Neural progenitor cell (in vitro differentiated cells): ENCODE data around the gene MSI2. TPM values are rescaled to one million over a fixed set of nuclear protein-coding genes. Genes with fewer than 3 reads are reported as not detected.

Experiments used
- DNase-seq: peaks from one replicate; pipeline ENCODE4 v3.0.0-alpha.2; 2016; ENCODE audit warnings: low spot score
- H2AFZ ChIP-seq: fragments of 200-600 bp; sonication (generic); replicated peaks from 2 replicates; pipeline ENCODE4 v1.6.1; 2016; ENCODE audit warnings: antibody characterized with exemption
- H3F3A ChIP-seq: fragments of 200-600 bp; sonication (generic); 2 replicates; pipeline ENCODE4 v1.6.1; 2016; ENCODE audit warnings: antibody characterized with exemption, low read depth
- H3K27ac ChIP-seq: fragments of 200-600 bp; sonication (generic); 2 replicates; pipeline ENCODE4 v1.5.1; 2016; ENCODE audit warnings: mild to moderate bottlenecking
- H3K27me3 ChIP-seq: fragments of 200-600 bp; sonication (generic); 2 replicates; pipeline ENCODE4 v1.6.1; 2016; ENCODE audit warnings: mild to moderate bottlenecking, moderate library complexity
- H3K36me3 ChIP-seq: fragments of 200-600 bp; sonication (generic); 2 replicates; pipeline ENCODE4 v1.5.1; 2016
- H3K4me1 ChIP-seq: fragments of 200-600 bp; sonication (generic); 2 replicates; pipeline ENCODE4 v1.6.1; 2016; ENCODE audit warnings: mixed run types
- H3K4me2 ChIP-seq: fragments of 200-600 bp; sonication (generic); 2 replicates; pipeline ENCODE4 v1.6.1; 2016
- H3K4me3 ChIP-seq: fragments of 200-600 bp; sonication (generic); 2 replicates; pipeline ENCODE4 v1.5.1; 2016
- H3K79me2 ChIP-seq: fragments of 200-600 bp; sonication (generic); 2 replicates; pipeline ENCODE4 v1.6.1; 2016; ENCODE audit warnings: low read depth
- H3K9ac ChIP-seq: fragments of 200-600 bp; sonication (generic); 2 replicates; pipeline ENCODE4 v1.6.1; 2016
- H3K9me3 ChIP-seq: fragments of 200-600 bp; sonication (generic); 2 replicates; pipeline ENCODE4 v1.5.1; 2016; ENCODE audit warnings: low read depth
- H4K20me1 ChIP-seq: fragments of 200-600 bp; sonication (generic); 2 replicates; pipeline ENCODE4 v1.6.1; 2016; ENCODE audit warnings: low read depth
- H3K27ac Mint-ChIP-seq: 3 replicates; pipeline ENCODE4 v1.8.0; 2021; ENCODE audit warnings: mixed read lengths
- H3K27me3 Mint-ChIP-seq: 2 replicates; pipeline ENCODE4 v1.8.0; 2022; ENCODE audit warnings: low read depth, mild to moderate bottlenecking, inconsistent platforms, moderate library complexity, mixed read lengths; ENCODE audit not compliant: insufficient read depth
- H3K36me3 Mint-ChIP-seq: 3 replicates; pipeline ENCODE4 v1.8.0; 2021; ENCODE audit warnings: mixed read lengths
- H3K4me1 Mint-ChIP-seq: 3 replicates; pipeline ENCODE4 v1.8.0; 2021; ENCODE audit warnings: mixed read lengths
- H3K4me3 Mint-ChIP-seq: 3 replicates; pipeline ENCODE4 v1.8.0; 2021; ENCODE audit warnings: mild to moderate bottlenecking, moderate library complexity, mixed read lengths
- H3K9me3 Mint-ChIP-seq: 3 replicates; pipeline ENCODE4 v1.8.0; 2020; ENCODE audit warnings: mixed read lengths
- EZH2 ChIP-seq: fragments of 200-600 bp; sonication (generic); IDR thresholded peaks from 2 replicates; pipeline ENCODE4 v1.6.1; 2017; ENCODE audit warnings: antibody characterized with exemption, mild to moderate bottlenecking, moderate library complexity
- EZH2phosphoT487 ChIP-seq: fragments of 200-600 bp; sonication (generic); IDR thresholded peaks from 2 replicates; pipeline ENCODE4 v1.6.1; 2017; ENCODE audit warnings: antibody characterized with exemption
- total RNA-seq: library from RNA; depleted of rRNA; stranded (reverse); fragments of >200 nt; gene quantifications from 2 replicates; pipeline ENCODE4 v1.2.3, GENCODE V29; 2015; ENCODE audit warnings: low replicate concordance
- TF ChIP-seq, protein P1 (sequence below): fragments of 200-600 bp; sonication (generic); IDR thresholded peaks from 2 replicates; pipeline ENCODE4 v1.5.1; 2017; ENCODE audit warnings: antibody characterized with exemption, mild to moderate bottlenecking

MSI2 gene
- total RNA-seq, 1 donor from 2014 or later = 96.9 TPM

DNA sequence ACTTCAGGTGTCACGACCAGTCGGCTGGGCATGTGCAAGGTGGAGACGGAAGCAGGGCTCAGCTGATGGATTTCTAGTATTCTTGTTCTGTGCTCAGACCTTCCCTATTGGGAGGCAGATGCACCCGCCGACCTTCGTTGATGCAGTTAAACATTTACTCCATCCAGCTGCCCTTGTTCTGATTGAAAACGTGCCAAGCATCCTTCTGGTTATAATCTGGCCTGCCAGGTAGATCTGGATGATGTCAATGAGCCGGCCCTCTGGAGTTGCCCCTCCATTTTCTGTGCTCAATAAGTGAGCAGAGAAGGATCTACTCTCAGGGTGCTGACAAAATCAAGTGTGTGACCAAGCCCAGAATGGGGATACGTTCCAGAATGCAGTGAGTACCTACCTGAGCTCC, 450.4 kb downstream of the MSI2 start:
- Histone ChIP-seq H3K9ac (no peak overlapping the region), H3K27ac (no peak overlapping the region), H3K36me3 (no peaks in the 10 kb centered on the region), H3K4me2 (no peak overlapping the region), H4K20me1 (no peaks in the 10 kb centered on the region), H3K9me3 (no peaks in the 10 kb centered on the region), H3K4me3 (no peak overlapping the region), H3F3A (peaks cover 21% of the 10 kb centered on the region), H3K79me2 (no peaks in the 10 kb centered on the region), H3K4me1 (peaks cover 15% of the 10 kb centered on the region), H3K27me3 (peaks cover 11% of the 10 kb centered on the region), H2AFZ (no peak overlapping the region)
- H3K36me3 Mint-ChIP-seq = no peaks in the 10 kb centered on the region
- no peak overlapping the region for H3K27ac Mint-ChIP-seq
- DNase-seq = no peak
- TF ChIP-seq EZH2 = no peak
- TF ChIP-seq, protein P1, sequence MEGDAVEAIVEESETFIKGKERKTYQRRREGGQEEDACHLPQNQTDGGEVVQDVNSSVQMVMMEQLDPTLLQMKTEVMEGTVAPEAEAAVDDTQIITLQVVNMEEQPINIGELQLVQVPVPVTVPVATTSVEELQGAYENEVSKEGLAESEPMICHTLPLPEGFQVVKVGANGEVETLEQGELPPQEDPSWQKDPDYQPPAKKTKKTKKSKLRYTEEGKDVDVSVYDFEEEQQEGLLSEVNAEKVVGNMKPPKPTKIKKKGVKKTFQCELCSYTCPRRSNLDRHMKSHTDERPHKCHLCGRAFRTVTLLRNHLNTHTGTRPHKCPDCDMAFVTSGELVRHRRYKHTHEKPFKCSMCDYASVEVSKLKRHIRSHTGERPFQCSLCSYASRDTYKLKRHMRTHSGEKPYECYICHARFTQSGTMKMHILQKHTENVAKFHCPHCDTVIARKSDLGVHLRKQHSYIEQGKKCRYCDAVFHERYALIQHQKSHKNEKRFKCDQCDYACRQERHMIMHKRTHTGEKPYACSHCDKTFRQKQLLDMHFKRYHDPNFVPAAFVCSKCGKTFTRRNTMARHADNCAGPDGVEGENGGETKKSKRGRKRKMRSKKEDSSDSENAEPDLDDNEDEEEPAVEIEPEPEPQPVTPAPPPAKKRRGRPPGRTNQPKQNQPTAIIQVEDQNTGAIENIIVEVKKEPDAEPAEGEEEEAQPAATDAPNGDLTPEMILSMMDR = no peak
- no peak for TF ChIP-seq EZH2phosphoT487
- no peaks in the 10 kb centered on the region for H3K9me3 Mint-ChIP-seq
- peak overlapping the region; percentile 34 for H3K4me3 Mint-ChIP-seq
- peaks cover 11% of the 10 kb centered on the region for H3K27me3 Mint-ChIP-seq
- H3K4me1 Mint-ChIP-seq = peaks cover 35% of the 10 kb centered on the region

DNA sequence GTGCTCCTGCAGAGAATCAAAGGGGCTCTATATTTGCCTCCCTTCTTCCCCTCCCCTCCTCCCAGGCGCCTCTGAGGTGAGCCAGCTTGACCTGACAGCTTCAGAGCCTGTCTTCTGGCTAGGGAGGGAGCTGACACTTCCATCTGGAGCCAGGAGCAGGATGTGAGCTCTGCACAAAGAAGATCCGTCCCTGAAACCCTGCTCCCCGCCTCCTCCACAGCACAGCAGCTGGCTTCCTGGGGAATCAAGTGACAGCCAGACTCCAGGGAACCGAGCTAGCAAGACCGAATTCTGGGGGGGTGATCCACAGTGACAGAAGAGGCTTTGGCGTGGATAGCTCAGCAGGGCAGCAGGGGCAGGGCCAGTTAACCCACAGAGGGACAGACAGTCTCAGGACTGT, 451.6 kb downstream of the MSI2 start:
- peak overlapping the region; percentile 52 for H2AFZ ChIP-seq
- H4K20me1 ChIP-seq = no peaks in the 10 kb centered on the region
- H3K9me3 ChIP-seq = no peaks in the 10 kb centered on the region
- H3K79me2 ChIP-seq = no peaks in the 10 kb centered on the region
- peaks cover 21% of the 10 kb centered on the region for H3K27me3 ChIP-seq
- Mint-ChIP-seq H3K36me3 (no peaks in the 10 kb centered on the region), H3K27ac (peak overlapping the region; percentile 91), H3K27me3 (peaks cover 11% of the 10 kb centered on the region), H3K9me3 (no peaks in the 10 kb centered on the region), H3K4me1 (peaks cover 35% of the 10 kb centered on the region), H3K4me3 (peak overlapping the region; percentile 57)
- H3K27ac ChIP-seq = no peak overlapping the region
- H3F3A ChIP-seq = peaks cover 21% of the 10 kb centered on the region
- DNase-seq = peak; percentile 71
- H3K4me1 ChIP-seq = peaks cover 15% of the 10 kb centered on the region
- H3K4me3 ChIP-seq = peak overlapping the region; percentile 31
- TF ChIP-seq, protein P1 = no peak
- no peak for TF ChIP-seq EZH2
- H3K4me2 ChIP-seq = peak overlapping the region; percentile 69
- no peak overlapping the region for H3K9ac ChIP-seq
- H3K36me3 ChIP-seq = no peaks in the 10 kb centered on the region

DNA sequence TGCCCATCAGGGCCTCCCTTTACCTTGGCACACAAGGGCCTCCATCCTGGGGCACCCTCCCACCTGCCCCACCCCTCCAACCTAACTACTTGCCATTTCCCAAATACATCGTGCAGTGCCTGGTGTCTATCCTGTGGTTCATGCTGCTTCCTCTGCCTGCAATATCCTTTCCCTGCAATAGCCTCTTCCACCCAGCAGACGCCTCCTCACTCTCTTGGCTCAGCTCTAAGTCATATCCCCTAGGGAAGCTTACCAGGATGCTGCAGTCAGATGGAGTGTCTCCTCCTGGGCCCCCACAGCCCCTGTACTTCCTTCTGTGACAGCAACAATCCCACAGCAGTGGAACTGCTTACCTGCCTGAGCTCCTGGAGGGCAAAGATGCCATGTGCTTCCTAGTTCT, 452.1 kb downstream of the MSI2 start:
- Histone ChIP-seq H3K27ac (no peak overlapping the region), H3K79me2 (no peaks in the 10 kb centered on the region), H3K4me2 (peak overlapping the region; percentile 69), H4K20me1 (no peaks in the 10 kb centered on the region), H3F3A (peaks cover 21% of the 10 kb centered on the region), H3K9ac (no peak overlapping the region), H2AFZ (peak overlapping the region; percentile 52), H3K4me3 (peak overlapping the region; percentile 31), H3K36me3 (no peaks in the 10 kb centered on the region), H3K27me3 (peaks cover 26% of the 10 kb centered on the region), H3K9me3 (no peaks in the 10 kb centered on the region), H3K4me1 (peaks cover 15% of the 10 kb centered on the region)
- no peaks in the 10 kb centered on the region for H3K36me3 Mint-ChIP-seq
- DNase-seq = no peak
- no peaks in the 10 kb centered on the region for H3K9me3 Mint-ChIP-seq
- peak overlapping the region; percentile 57 for H3K4me3 Mint-ChIP-seq
- TF ChIP-seq EZH2phosphoT487 (no peak), EZH2 (no peak)
- TF ChIP-seq, protein P1 = no peak
- H3K27ac Mint-ChIP-seq = peak overlapping the region; percentile 30
- peaks cover 35% of the 10 kb centered on the region for H3K4me1 Mint-ChIP-seq
- H3K27me3 Mint-ChIP-seq = peaks cover 11% of the 10 kb centered on the region
